Esophagus muscularis mucosa (tissue), 4 donors: ENCODE measurements around the gene SCGB2A2. TPM values are rescaled to one million over a fixed set of nuclear protein-coding genes. Genes with fewer than 3 reads are reported as not detected.

Source experiments
- DNase-seq: peaks from one replicate; pipeline ENCODE4 v3.0.0-alpha.2; 2017; ENCODE audit errors: extremely low spot score
- H3K27ac ChIP-seq, 4 donors: fragments of 200-600 bp; sonication (generic); replicated peaks in 1 of 4; 1 replicate in 3 of 4; 2 replicates in 1 of 4; pipeline ENCODE4 v1.5.1; 2016 to 2019; ENCODE audit warnings: mild to moderate bottlenecking in 1 of 4
- H3K27me3 ChIP-seq, 4 donors: fragments of 200-600 bp; sonication (generic); one replicate each; pipeline versions ENCODE4 v1.5.1 to v1.6.0; 2016 to 2019
- H3K36me3 ChIP-seq, 4 donors: fragments of 200-600 bp; sonication (generic); one replicate each; pipeline ENCODE4 v1.5.1; 2016 to 2019
- H3K4me1 ChIP-seq, 4 donors: fragments of 200-600 bp; sonication (generic); one replicate each; pipeline ENCODE4 v1.5.1; 2016 to 2019
- H3K4me3 ChIP-seq, 4 donors: fragments of 200-600 bp; sonication (generic); 1 replicate in 2 of 4; 2 replicates in 2 of 4; pipeline ENCODE4 v1.5.1; 2016 to 2019; ENCODE audit warnings: mild to moderate bottlenecking in 4 of 4, moderate library complexity in 1 of 4
- H3K9me3 ChIP-seq, 4 donors: fragments of 200-600 bp; sonication (generic); 1 replicate in 3 of 4; 2 replicates in 1 of 4; pipeline ENCODE4 v1.5.1; 2016 to 2019
- EP300 ChIP-seq: sonication (generic); formaldehyde crosslinking; IDR thresholded peaks from one replicate; pipeline ENCODE4 v1.6.1; 2017; ENCODE audit warnings: antibody characterized with exemption
- POLR2A ChIP-seq: fragments of 450-650 bp; IDR thresholded peaks from one replicate; pipeline ENCODE4 v1.6.1; 2017; ENCODE audit warnings: antibody characterized with exemption, moderate library complexity, mild to moderate bottlenecking, low read depth
- POLR2AphosphoS5 ChIP-seq, 2 donors: sonication (generic); formaldehyde crosslinking; IDR thresholded peaks; one replicate each; pipeline ENCODE4 v1.6.1; 2017; ENCODE audit warnings: antibody characterized with exemption in 2 of 2
- WGBS: methylation state at CpG from one replicate; pipeline ENCODE4 v1.1.5; 2018; 5-methylcytosine and 5-hydroxymethylcytosine counted together
- intact Hi-C: fragments of 100-400 bp; cut with DNase I; formaldehyde crosslinking; loops from one replicate; pipeline ENCODE4 v1.15.1; 2023
- total RNA-seq, 4 donors: library from RNA; depleted of rRNA; stranded (reverse); fragments of >200 nt; gene quantifications; one replicate each; pipeline versions ENCODE4 v1.1.0 to v1.2.1, GENCODE V29; 2016
- TF ChIP-seq, protein P1 (sequence below), 3 experiments: fragments of 200-600 bp in 2 of 3; fragments of 450-650 bp in 1 of 3; sonication (generic) in 2 of 3; IDR thresholded peaks; one replicate each; pipeline ENCODE4 v1.5.1; 2017 to 2019; ENCODE audit warnings: antibody characterized with exemption in 3 of 3, mild to moderate bottlenecking in 2 of 3, moderate library complexity in 1 of 3

Gene SCGB2A2
- total RNA-seq, 4 donors from 2014 or later: not detected

DNA sequence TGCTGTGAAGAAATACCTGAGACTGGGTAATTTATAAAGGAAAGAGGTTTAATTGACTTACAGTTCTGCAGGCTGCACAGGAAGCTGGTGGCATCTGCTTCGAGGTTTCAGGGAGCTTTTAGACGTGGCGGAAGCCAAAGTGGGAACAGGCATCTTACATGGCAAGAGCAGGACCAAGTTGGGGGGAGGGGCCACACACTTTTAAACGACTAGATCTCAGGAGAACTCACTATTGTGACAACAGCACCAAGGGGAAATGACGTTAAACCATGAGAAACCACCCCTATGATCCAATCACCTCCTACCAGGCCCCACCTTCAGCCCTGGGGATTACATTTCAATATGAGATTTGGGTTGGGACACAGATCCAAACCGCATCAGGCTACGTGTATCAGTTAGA lies 40.0 kb downstream of the SCGB2A2 start:
- Histone ChIP-seq H3K4me1 (peaks cover 0 to 7% (median 2%) of the 10 kb centered on the region in 4 donors), H3K9me3 (peaks cover 0 to 13% (median 6%) of the 10 kb centered on the region in 4 donors), H3K27me3 (peaks cover 0 to 39% (median 2%) of the 10 kb centered on the region in 4 donors), H3K27ac (no peak overlapping the region), H3K36me3 (no peaks in the 10 kb centered on the region), H3K4me3 (no peak overlapping the region)
- 57% methylated on average over 7 of the region's 7 CpGs for WGBS
- TF ChIP-seq POLR2AphosphoS5 (IDR thresholded peaks at IDR 0.05) (no peak), POLR2A (no peak), EP300 (no peak)
- TF ChIP-seq, protein P1, sequence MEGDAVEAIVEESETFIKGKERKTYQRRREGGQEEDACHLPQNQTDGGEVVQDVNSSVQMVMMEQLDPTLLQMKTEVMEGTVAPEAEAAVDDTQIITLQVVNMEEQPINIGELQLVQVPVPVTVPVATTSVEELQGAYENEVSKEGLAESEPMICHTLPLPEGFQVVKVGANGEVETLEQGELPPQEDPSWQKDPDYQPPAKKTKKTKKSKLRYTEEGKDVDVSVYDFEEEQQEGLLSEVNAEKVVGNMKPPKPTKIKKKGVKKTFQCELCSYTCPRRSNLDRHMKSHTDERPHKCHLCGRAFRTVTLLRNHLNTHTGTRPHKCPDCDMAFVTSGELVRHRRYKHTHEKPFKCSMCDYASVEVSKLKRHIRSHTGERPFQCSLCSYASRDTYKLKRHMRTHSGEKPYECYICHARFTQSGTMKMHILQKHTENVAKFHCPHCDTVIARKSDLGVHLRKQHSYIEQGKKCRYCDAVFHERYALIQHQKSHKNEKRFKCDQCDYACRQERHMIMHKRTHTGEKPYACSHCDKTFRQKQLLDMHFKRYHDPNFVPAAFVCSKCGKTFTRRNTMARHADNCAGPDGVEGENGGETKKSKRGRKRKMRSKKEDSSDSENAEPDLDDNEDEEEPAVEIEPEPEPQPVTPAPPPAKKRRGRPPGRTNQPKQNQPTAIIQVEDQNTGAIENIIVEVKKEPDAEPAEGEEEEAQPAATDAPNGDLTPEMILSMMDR (IDR thresholded peaks at IDR 0.05): no peak
- intact Hi-C loops: loop anchor here (2.0 kb wide), 1 partner anchor 139 kb away; no protein-coding TSS in a partner anchor
- DNase-seq: no peak

DNA sequence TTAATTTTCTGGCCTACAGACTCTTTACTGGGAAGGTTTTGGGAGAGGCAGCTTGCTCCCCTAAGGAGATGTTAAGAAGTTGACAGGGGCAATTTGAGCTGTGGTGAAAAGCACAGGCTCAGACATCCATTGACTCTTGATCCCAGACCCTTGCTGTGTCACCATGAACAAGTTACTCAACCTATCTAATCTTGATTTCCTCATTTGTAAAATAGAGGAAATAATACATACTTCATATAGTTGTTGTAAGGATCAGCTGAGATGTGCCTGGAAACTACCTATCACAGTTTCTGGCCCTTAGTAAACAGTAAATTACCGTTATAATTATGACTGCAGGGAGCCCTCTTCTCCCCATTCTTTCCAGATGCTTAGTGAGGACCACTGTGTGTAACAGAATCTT lies 45.5 kb downstream of the SCGB2A2 start:
- Histone ChIP-seq H3K4me3 (no peak overlapping the region), H3K27ac (no peak overlapping the region), H3K4me1 (peaks cover 0 to 7% (median 2%) of the 10 kb centered on the region in 4 donors), H3K9me3 (no peaks in the 10 kb centered on the region), H3K36me3 (no peaks in the 10 kb centered on the region), H3K27me3 (peaks cover 0 to 26% (median 2%) of the 10 kb centered on the region in 4 donors)
- WGBS: 80% methylated on average over 1 of the region's 1 CpG
- DNase-seq: no peak
- intact Hi-C loops: no loop called here
- no peak for TF ChIP-seq EP300
- no peak for TF ChIP-seq POLR2AphosphoS5 (IDR thresholded peaks at IDR 0.05)
- TF ChIP-seq POLR2A: no peak
- TF ChIP-seq, protein P1 (IDR thresholded peaks at IDR 0.05): no peak

DNA sequence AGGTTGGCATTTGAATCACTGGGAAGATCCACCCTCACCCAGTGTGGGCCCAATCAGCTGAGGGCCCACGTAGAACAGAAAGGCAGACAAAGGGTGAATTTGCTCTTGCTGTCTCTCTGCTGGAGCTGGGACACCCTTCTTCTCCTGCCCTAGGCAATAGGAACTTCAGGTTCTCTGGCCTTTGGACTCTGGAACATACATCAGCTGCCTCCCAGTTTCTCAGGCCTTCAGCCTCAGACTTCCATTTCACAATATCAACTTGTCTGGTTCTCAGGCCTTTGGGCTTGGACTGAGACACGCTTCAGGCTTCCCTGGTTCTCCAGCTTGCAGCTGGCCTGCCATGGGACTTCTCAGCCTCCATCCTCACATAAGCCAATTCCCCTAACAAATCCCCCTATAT lies 52.6 kb downstream of the SCGB2A2 start:
- H3K36me3 ChIP-seq: no peaks in the 10 kb centered on the region
- intact Hi-C loops: no loop called here
- no peak overlapping the region for H3K4me3 ChIP-seq
- H3K27me3 ChIP-seq: peaks cover 0 to 32% (median 4%) of the 10 kb centered on the region in 4 donors
- no peaks in the 10 kb centered on the region for H3K4me1 ChIP-seq
- WGBS: 81% methylated on average over 2 of the region's 2 CpGs
- no peaks in the 10 kb centered on the region for H3K9me3 ChIP-seq
- no peak overlapping the region for H3K27ac ChIP-seq
- TF ChIP-seq EP300: no peak
- no peak for TF ChIP-seq POLR2AphosphoS5 (IDR thresholded peaks at IDR 0.05)
- no peak for TF ChIP-seq POLR2A
- TF ChIP-seq, protein P1 (IDR thresholded peaks at IDR 0.05): no peak
- DNase-seq: no peak

Other genes starting within 250 kb of the SCGB2A2 start
- 10 to 100 TPM; 13.8 to 20.3 (median 16.0) TPM for gene INCENP, start 146.1 kb upstream of the SCGB2A2 start, total RNA-seq
- not detected for gene SCGB1D1, start 79.9 kb upstream of the SCGB2A2 start, total RNA-seq
- gene SCGB2A1, start 61.5 kb upstream of the SCGB2A2 start, total RNA-seq: not detected
- gene SCGB1D2, start 27.9 kb upstream of the SCGB2A2 start, total RNA-seq: not detected
- not detected for gene SCGB1D4, start 28.9 kb downstream of the SCGB2A2 start, total RNA-seq
- 10 to 100 TPM in 1 of 4 donors, 1 to 10 TPM in 3; 2.1 to 11.6 (median 6.7) TPM for gene ASRGL1, start 67.3 kb downstream of the SCGB2A2 start, total RNA-seq
- 1 to 10 TPM in 1 of 4 donors, not detected in 3; 3.0 TPM for gene SCGB1A1, start 148.9 kb downstream of the SCGB2A2 start, total RNA-seq